Loucy (cell line): Measurements from ENCODE around the gene LAMB1.
"Not testable (repeated sequence)": the region's sequence is repeated elsewhere in the genome, so short reads cannot be mapped to it uniquely, and the experiment has no call there.

ENCODE experiments used
- EZH2phosphoT487 ChIP-seq: fragments of 200-600 bp; IDR thresholded peaks from 2 replicates; pipeline ENCODE4 v1.6.1; 2018; ENCODE audit warnings: antibody characterized with exemption, mild to moderate bottlenecking, moderate library complexity, borderline replicate concordance
- TF ChIP-seq, protein P1 (sequence below): fragments of 200-600 bp; sonication (generic); conservative IDR thresholded peaks from 2 replicates; pipeline ENCODE4 v1.5.1; 2014; ENCODE audit warnings: mild to moderate bottlenecking, antibody characterized with exemption, low read length

DNA sequence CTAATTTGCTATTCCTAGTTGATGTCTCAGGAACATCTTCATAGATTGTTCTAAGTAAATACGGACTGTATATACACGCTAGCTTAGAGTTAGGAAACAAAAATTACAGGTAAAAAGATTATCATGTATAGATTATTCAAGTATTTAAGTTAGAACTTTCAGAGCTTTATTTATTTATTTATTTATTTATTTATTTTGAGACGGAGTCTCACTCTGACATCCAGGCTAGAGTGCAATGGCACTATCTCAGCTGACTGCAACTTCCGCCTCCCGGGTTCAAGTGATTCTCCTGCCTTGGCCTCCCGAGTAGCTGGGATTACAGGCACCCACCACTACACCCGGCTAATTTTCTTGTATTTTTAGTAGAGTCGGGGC lies 110.6 kb downstream of the LAMB1 start:
- TF ChIP-seq, protein P1, sequence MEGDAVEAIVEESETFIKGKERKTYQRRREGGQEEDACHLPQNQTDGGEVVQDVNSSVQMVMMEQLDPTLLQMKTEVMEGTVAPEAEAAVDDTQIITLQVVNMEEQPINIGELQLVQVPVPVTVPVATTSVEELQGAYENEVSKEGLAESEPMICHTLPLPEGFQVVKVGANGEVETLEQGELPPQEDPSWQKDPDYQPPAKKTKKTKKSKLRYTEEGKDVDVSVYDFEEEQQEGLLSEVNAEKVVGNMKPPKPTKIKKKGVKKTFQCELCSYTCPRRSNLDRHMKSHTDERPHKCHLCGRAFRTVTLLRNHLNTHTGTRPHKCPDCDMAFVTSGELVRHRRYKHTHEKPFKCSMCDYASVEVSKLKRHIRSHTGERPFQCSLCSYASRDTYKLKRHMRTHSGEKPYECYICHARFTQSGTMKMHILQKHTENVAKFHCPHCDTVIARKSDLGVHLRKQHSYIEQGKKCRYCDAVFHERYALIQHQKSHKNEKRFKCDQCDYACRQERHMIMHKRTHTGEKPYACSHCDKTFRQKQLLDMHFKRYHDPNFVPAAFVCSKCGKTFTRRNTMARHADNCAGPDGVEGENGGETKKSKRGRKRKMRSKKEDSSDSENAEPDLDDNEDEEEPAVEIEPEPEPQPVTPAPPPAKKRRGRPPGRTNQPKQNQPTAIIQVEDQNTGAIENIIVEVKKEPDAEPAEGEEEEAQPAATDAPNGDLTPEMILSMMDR: not testable (repeated sequence)
- TF ChIP-seq EZH2phosphoT487: not testable (repeated sequence)
